HepG2 (cell line): ENCODE measurements around the gene PTPN22. TPM values are rescaled to one million over a fixed set of nuclear protein-coding genes. Genes with fewer than 3 reads are reported as not detected.

Experiments
- AFF4 ChIP-seq: sonication (generic); formaldehyde crosslinking; IDR thresholded peaks from 2 replicates; pipeline ENCODE4 v1.4.0; 2020; ENCODE audit warnings: missing genetic modification reagents
- ATF7-NPFF ChIP-seq: sonication (generic); formaldehyde crosslinking; IDR thresholded peaks from 2 replicates; pipeline ENCODE4 v1.8.1; 2023; ENCODE audit warnings: mild to moderate bottlenecking, low read depth, missing genetic modification reagents, moderate library complexity
- DR1 ChIP-seq: sonication (generic); formaldehyde crosslinking; IDR thresholded peaks from 2 replicates; pipeline ENCODE4 v1.8.0; 2021; ENCODE audit warnings: mild to moderate bottlenecking, missing genetic modification reagents, inconsistent platforms
- FOXC1 ChIP-seq: sonication (generic); formaldehyde crosslinking; IDR thresholded peaks from 2 replicates; pipeline ENCODE4 v1.8.0; 2022; ENCODE audit warnings: mild to moderate bottlenecking, missing genetic modification reagents, borderline replicate concordance
- MIXL1 ChIP-seq: IDR thresholded peaks from 2 replicates; pipeline ENCODE4 v1.6.1; 2016
- PHF5A ChIP-seq: IDR thresholded peaks from one replicate; pipeline ENCODE4 v1.6.1; 2018; ENCODE audit warnings: low read depth, missing genetic modification reagents; ENCODE audit not compliant: unreplicated experiment
- PRDM4 ChIP-seq: sonication (generic); formaldehyde crosslinking; IDR thresholded peaks from 2 replicates; pipeline ENCODE4 v1.9.0; 2021; ENCODE audit warnings: missing genetic modification reagents, borderline replicate concordance
- SMARCE1 ChIP-seq: fragments of 450-650 bp; IDR thresholded peaks from 2 replicates; pipeline ENCODE4 v1.6.1; 2017; ENCODE audit warnings: borderline replicate concordance
- SNAPC4 ChIP-seq: sonication (generic); formaldehyde crosslinking; IDR thresholded peaks from 2 replicates; pipeline ENCODE4 v1.4.0; 2020; ENCODE audit warnings: mild to moderate bottlenecking, missing genetic modification reagents
- ZNF136 ChIP-seq: sonication (generic); formaldehyde crosslinking; IDR thresholded peaks from 2 replicates; pipeline ENCODE4 v1.8.1; 2022; ENCODE audit warnings: low read depth, mild to moderate bottlenecking, moderate library complexity, missing genetic modification reagents
- ZNF224 ChIP-seq: sonication (generic); formaldehyde crosslinking; IDR thresholded peaks from 2 replicates; pipeline ENCODE4 v1.5.0; 2020; ENCODE audit warnings: mild to moderate bottlenecking, missing genetic modification reagents
- ZNF484 ChIP-seq: sonication (generic); formaldehyde crosslinking; IDR thresholded peaks from 2 replicates; pipeline ENCODE4 v1.5.1; 2020; ENCODE audit warnings: mild to moderate bottlenecking, low read depth, missing genetic modification reagents, borderline replicate concordance
- ZNF749 ChIP-seq: sonication (generic); formaldehyde crosslinking; IDR thresholded peaks from 2 replicates; pipeline ENCODE4 v1.8.0; 2022; ENCODE audit warnings: mild to moderate bottlenecking, missing genetic modification reagents, moderate library complexity, borderline replicate concordance
- ZNF75D ChIP-seq: sonication (generic); formaldehyde crosslinking; IDR thresholded peaks from 2 replicates; pipeline ENCODE4 v1.8.1; 2023; ENCODE audit warnings: missing genetic modification reagents, mild to moderate bottlenecking, borderline replicate concordance
- ZNF776 ChIP-seq: sonication (generic); formaldehyde crosslinking; IDR thresholded peaks from 2 replicates; pipeline ENCODE4 v1.4.0; 2020; ENCODE audit warnings: mild to moderate bottlenecking, missing genetic modification reagents
- polyA plus RNA-seq, 8 experiments: library from polyadenylated mRNA; depleted of rRNA in 3 of 8; stranded (reverse) in 7 of 8; unstranded in 1 of 8; fragments of >200 nt; fragmentation: Illumina TruSeq in 4 of 8; extraction: Trizol in 4 of 8; gene quantifications; 2 replicates each; pipeline versions ENCODE4 v1.2.1 to v1.2.3, GENCODE V29; 2011 to 2016; ENCODE audit warnings: low read depth in 4 of 8, missing spikeins in 1 of 8, mixed read lengths in 1 of 8; ENCODE audit not compliant: insufficient read depth in 1 of 8
- total RNA-seq, 5 experiments: library from RNA; depleted of rRNA; stranded (reverse); fragments of >200 nt; fragmentation: Illumina TruSeq; extraction: Trizol; gene quantifications; 2 replicates each; pipeline ENCODE4 v1.2.3, GENCODE V29; 2016; ENCODE audit warnings: low read depth in 1 of 5
- TF ChIP-seq, protein P1 (sequence below): sonication (generic); formaldehyde crosslinking; IDR thresholded peaks from 2 replicates; pipeline ENCODE4 v1.5.0; 2020; ENCODE audit warnings: mild to moderate bottlenecking, low read depth, missing genetic modification reagents, borderline replicate concordance

The PTPN22 gene
- total and polyA plus RNA-seq, 2 of the 13 experiments (the other 11 are each of a cell fraction or from before 2014, with no cell fraction given), result not detected

- TF ChIP-seq AFF4 (CRISPR knock-in tag) (no peak), ATF7-NPFF (CRISPR knock-in tag) (peak; percentile 82), ZNF136 (CRISPR knock-in tag) (peak; percentile 39; the same call in 1 of the 2 replicates), ZNF224 (no peak; the same call in 1 of the 2 replicates), PHF5A (CRISPR knock-in tag) (peak; percentile 84), PRDM4 (no peak), MIXL1 (CRISPR knock-in tag) (0 out of 2 replicates have a peak, but pooled peaks have one; percentile 30), ZNF749 (CRISPR knock-in tag) (peak; percentile 86; the same call in 1 of the 2 replicates), DR1 (CRISPR knock-in tag) (peak; percentile 76; the same call in 1 of the 2 replicates), SMARCE1 (no peak), ZNF484 (CRISPR knock-in tag) (no peak), ZNF75D (no peak), ZNF776 (peak; percentile 1; the same call in 1 of the 2 replicates), FOXC1 (CRISPR knock-in tag) (peak; percentile 90; the same call in 1 of the 2 replicates), SNAPC4 (peak; percentile 79; the same call in 1 of the 2 replicates)
- TF ChIP-seq, protein P1, sequence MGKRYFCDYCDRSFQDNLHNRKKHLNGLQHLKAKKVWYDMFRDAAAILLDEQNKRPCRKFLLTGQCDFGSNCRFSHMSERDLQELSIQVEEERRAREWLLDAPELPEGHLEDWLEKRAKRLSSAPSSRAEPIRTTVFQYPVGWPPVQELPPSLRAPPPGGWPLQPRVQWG (CRISPR knock-in tag), result no peak
These were observed 33.3 kb upstream of the PTPN22 start, which contains the start of the genes AP4B1 and DCLRE1B (continued) for GRCh38 chr1:113904674-113905434.
